T-helper 17 cell (primary cell): ENCODE measurements around the gene ZNF394. TPM values are rescaled to one million over a fixed set of nuclear protein-coding genes. Genes with fewer than 3 reads are reported as not detected.

Experiments used
- ATAC-seq: fragments of 150-1000 bp; cut with Tn5 transposase; 2 replicates; pipeline ENCODE4 v1.10.0; 2021; ENCODE audit warnings: mild to moderate bottlenecking, moderate library complexity
- DNase-seq, 3 donors: peaks; one replicate each; pipeline versions ENCODE4 v3.0.0 to v3.0.0-alpha.2; 2020 to 2021
- H3K9me3 ChIP-seq: one replicate; pipeline ENCODE4 v1.7.0; 2013; ENCODE audit warnings: low read length, mild to moderate bottlenecking; ENCODE audit not compliant: control insufficient read depth, poor library complexity, severe bottlenecking
- H3K27ac Mint-ChIP-seq: one replicate; pipeline ENCODE4 v1.8.0; 2022; ENCODE audit warnings: mild to moderate bottlenecking, moderate library complexity, mixed read lengths
- H3K27me3 Mint-ChIP-seq: one replicate; pipeline ENCODE4 v1.8.0; 2022; ENCODE audit warnings: mixed read lengths
- H3K36me3 Mint-ChIP-seq: one replicate; pipeline ENCODE4 v1.8.0; 2022; ENCODE audit warnings: low read depth, mixed read lengths
- H3K4me1 Mint-ChIP-seq: one replicate; pipeline ENCODE4 v1.8.0; 2022; ENCODE audit warnings: mild to moderate bottlenecking, mixed read lengths
- H3K4me3 Mint-ChIP-seq: one replicate; pipeline ENCODE4 v1.8.0; 2022; ENCODE audit warnings: mild to moderate bottlenecking, moderate library complexity, mixed read lengths
- total RNA-seq, 4 donors: library from RNA in 2 of 4; stranded (reverse) in 2 of 4; gene quantifications; one replicate each; pipeline ENCODE4 v1.2.3 and lab custom pipeline; 2022 to 2026

The ZNF394 gene
- total RNA-seq, 2 donors from 2014 or later: 189 to 198 TPM

GRCh38 chr7:99453105-99453504 is 47.0 kb downstream of the ZNF394 start:
- no peaks in the 10 kb centered on the region for H3K9me3 ChIP-seq
- no peak for DNase-seq
- H3K4me3 Mint-ChIP-seq: no peak overlapping the region
- no peaks in the 10 kb centered on the region for H3K27me3 Mint-ChIP-seq
- no peak overlapping the region for H3K27ac Mint-ChIP-seq
- H3K4me1 Mint-ChIP-seq: peaks cover 11% of the 10 kb centered on the region
- ATAC-seq: no peak
- peaks cover 6% of the 10 kb centered on the region for H3K36me3 Mint-ChIP-seq

- no peaks in the 10 kb centered on the region for H3K9me3 ChIP-seq
- DNase-seq: no peak
- Mint-ChIP-seq H3K36me3 (peaks cover 6% of the 10 kb centered on the region), H3K27ac (no peak overlapping the region), H3K27me3 (no peaks in the 10 kb centered on the region), H3K4me1 (peaks cover 11% of the 10 kb centered on the region), H3K4me3 (no peak overlapping the region)
- ATAC-seq: no peak
Observed at GRCh38 chr7:99452541-99452940, 47.5 kb downstream of the ZNF394 start.

- no peak for DNase-seq
- H3K27me3 Mint-ChIP-seq: no peaks in the 10 kb centered on the region
- H3K4me3 Mint-ChIP-seq: no peak overlapping the region
- no peak overlapping the region for H3K27ac Mint-ChIP-seq
- no peak for ATAC-seq
- H3K4me1 Mint-ChIP-seq: peaks cover 9% of the 10 kb centered on the region
- peaks cover 6% of the 10 kb centered on the region for H3K36me3 Mint-ChIP-seq
- H3K9me3 ChIP-seq: no peaks in the 10 kb centered on the region
Observed at GRCh38 chr7:99451936-99452335, 48.1 kb downstream of the ZNF394 start.

GRCh38 chr7:99449326-99449725 is 50.8 kb downstream of the ZNF394 start:
- H3K4me3 Mint-ChIP-seq: no peak overlapping the region
- no peak overlapping the region for H3K27ac Mint-ChIP-seq
- H3K9me3 ChIP-seq: no peaks in the 10 kb centered on the region
- H3K36me3 Mint-ChIP-seq: peaks cover 4% of the 10 kb centered on the region
- no peaks in the 10 kb centered on the region for H3K27me3 Mint-ChIP-seq
- ATAC-seq: no peak
- peaks cover 7% of the 10 kb centered on the region for H3K4me1 Mint-ChIP-seq
- DNase-seq: no peak

GRCh38 chr7:99448855-99449254 is 51.2 kb downstream of the ZNF394 start:
- Mint-ChIP-seq H3K4me1 (peaks cover 7% of the 10 kb centered on the region), H3K27me3 (no peaks in the 10 kb centered on the region), H3K27ac (no peak overlapping the region), H3K36me3 (peaks cover 3% of the 10 kb centered on the region), H3K4me3 (no peak overlapping the region)
- no peak for DNase-seq
- ATAC-seq: no peak
- H3K9me3 ChIP-seq: no peaks in the 10 kb centered on the region

GRCh38 chr7:99447943-99448342 is 52.1 kb downstream of the ZNF394 start:
- no peak overlapping the region for H3K27ac Mint-ChIP-seq

GRCh38 chr7:99446096-99446495 is 54.0 kb downstream of the ZNF394 start:
- no peak overlapping the region for H3K27ac Mint-ChIP-seq
- peaks cover 7% of the 10 kb centered on the region for H3K36me3 Mint-ChIP-seq
- no peak overlapping the region for H3K4me3 Mint-ChIP-seq
- peaks cover 15% of the 10 kb centered on the region for H3K4me1 Mint-ChIP-seq
- H3K27me3 Mint-ChIP-seq: no peaks in the 10 kb centered on the region
- DNase-seq (no peak), ATAC-seq (no peak)
- no peaks in the 10 kb centered on the region for H3K9me3 ChIP-seq

More at GRCh38 chr7:99447943-99448342, 52.1 kb downstream of the ZNF394 start:
- peaks cover 10% of the 10 kb centered on the region for H3K4me1 Mint-ChIP-seq
- no peaks in the 10 kb centered on the region for H3K27me3 Mint-ChIP-seq
- DNase-seq (no peak), ATAC-seq (no peak)
- H3K9me3 ChIP-seq: no peaks in the 10 kb centered on the region
- H3K4me3 Mint-ChIP-seq: no peak overlapping the region
- peaks cover 4% of the 10 kb centered on the region for H3K36me3 Mint-ChIP-seq

Other genes starting within 250 kb of the ZNF394 start
- gene MYH16, start 227.4 kb downstream of the ZNF394 start, total RNA-seq: not detected
- gene ARPC1A, start 174.4 kb downstream of the ZNF394 start, total RNA-seq: 10 to 100 TPM; 29.2 to 37.7 TPM
- gene ARPC1B, start 125.6 kb downstream of the ZNF394 start, total RNA-seq: 100 to 1,000 TPM; 185 to 220 TPM
- 10 to 100 TPM; 38.5 to 42.7 TPM for gene PDAP1, start 91.7 kb downstream of the ZNF394 start, total RNA-seq
- gene BUD31, start 91.3 kb downstream of the ZNF394 start, total RNA-seq: 100 to 1,000 TPM; 170 to 175 TPM
- 1 to 10 TPM; 3.6 to 3.8 TPM for gene PTCD1, start 61.5 kb downstream of the ZNF394 start, total RNA-seq
- 10 to 100 TPM; 35.0 to 42.9 TPM for gene CPSF4, start 61.3 kb downstream of the ZNF394 start, total RNA-seq
- gene ATP5MF, start 34.1 kb downstream of the ZNF394 start, total RNA-seq: 100 to 1,000 TPM in 1 of 2 donors, 10 to 100 TPM in 1; 83.3 to 103 TPM
- 10 to 100 TPM; 12.5 to 18.1 TPM for gene ZNF789, start 27.4 kb downstream of the ZNF394 start, total RNA-seq
- gene ZKSCAN5, start 4.4 kb upstream of the ZNF394 start, total RNA-seq: 1 to 10 TPM; 4.4 to 4.6 TPM
- gene FAM200A, start 51.8 kb upstream of the ZNF394 start, total RNA-seq: 1 to 10 TPM; 2.3 to 2.5 TPM
- gene ZNF655, start 58.4 kb upstream of the ZNF394 start, total RNA-seq: 100 to 1,000 TPM; 134 to 135 TPM
- gene TMEM225B, start 98.0 kb upstream of the ZNF394 start, total RNA-seq: 1 to 10 TPM in 1 of 2 donors, under 1 TPM in 1; 0.96 to 1.4 TPM
- gene ZSCAN25, start 116.7 kb upstream of the ZNF394 start, total RNA-seq: 10 to 100 TPM; 29.8 to 34.4 TPM
- under 1 TPM in 1 of 2 donors, not detected in 1; 0.20 TPM for gene CYP3A5, start 179.7 kb upstream of the ZNF394 start, total RNA-seq
- not detected for gene CYP3A7, start 234.9 kb upstream of the ZNF394 start, total RNA-seq